Naive thymus-derived CD4-positive, alpha-beta T cell (primary cell): ENCODE measurements around the gene FGF3. TPM values are rescaled to one million over a fixed set of nuclear protein-coding genes. Genes with fewer than 3 reads are reported as not detected.

Experiments used
- ATAC-seq: fragments of 150-1000 bp; cut with Tn5 transposase; 2 replicates; pipeline ENCODE4 v1.10.0; 2021; ENCODE audit warnings: mild to moderate bottlenecking, moderate library complexity
- CTCF ChIA-PET: fragments of 350-600 bp; sonication (Branson Sonifier 250); formaldehyde crosslinking; loops from one replicate; lab custom pipeline; 2021; ENCODE audit warnings: antibody characterized with exemption; lab: Charles Lee
- POLR2A ChIA-PET: fragments of 350-600 bp; sonication (Branson Sonifier 250); formaldehyde crosslinking; loops from one replicate; lab custom pipeline; 2021; ENCODE audit warnings: antibody characterized with exemption, inconsistent platforms; lab: Charles Lee
- DNase-seq, 9 donors: peaks; one replicate each; pipeline versions ENCODE4 v3.0.0 to v3.0.0-alpha.2; 2020 to 2022; ENCODE audit warnings: mixed read lengths in 1 of 9
- H3K27ac ChIP-seq: one replicate; pipeline ENCODE4 v1.7.0; 2013; ENCODE audit warnings: mild to moderate bottlenecking, low read depth, low read length, moderate library complexity
- H3K27me3 ChIP-seq, 2 donors: one replicate each; pipeline ENCODE4 v1.7.0; 2013; ENCODE audit warnings: low read length in 2 of 2, mild to moderate bottlenecking in 2 of 2, moderate library complexity in 2 of 2; ENCODE audit not compliant: control insufficient read depth in 2 of 2, insufficient read depth in 2 of 2
- H3K36me3 ChIP-seq, 3 experiments: 1 replicate in 2 of 3; 2 replicates in 1 of 3; pipeline ENCODE4 v1.7.0; 2013; ENCODE audit warnings: low read length in 3 of 3, mild to moderate bottlenecking in 3 of 3, moderate library complexity in 1 of 3; ENCODE audit not compliant: insufficient read depth in 3 of 3, control insufficient read depth in 2 of 3
- H3K4me1 ChIP-seq, 2 donors: one replicate each; pipeline ENCODE4 v1.7.0; 2013; ENCODE audit warnings: low read length in 2 of 2, mild to moderate bottlenecking in 2 of 2, moderate library complexity in 1 of 2; ENCODE audit not compliant: control insufficient read depth in 2 of 2, insufficient read depth in 2 of 2
- H3K4me3 ChIP-seq: 2 replicates; pipeline ENCODE4 v1.7.0; 2013; ENCODE audit warnings: mild to moderate bottlenecking, low read length
- H3K9me3 ChIP-seq, 3 experiments: 1 replicate in 2 of 3; 2 replicates in 1 of 3; pipeline ENCODE4 v1.7.0; 2013; ENCODE audit warnings: low read length in 3 of 3; ENCODE audit not compliant: control insufficient read depth in 2 of 3
- H3K27ac Mint-ChIP-seq, 9 donors: one replicate each; pipeline ENCODE4 v1.8.0; 2020 to 2022; ENCODE audit warnings: mixed read lengths in 9 of 9, mild to moderate bottlenecking in 8 of 9, moderate library complexity in 5 of 9, inconsistent platforms in 2 of 9
- H3K27me3 Mint-ChIP-seq, 5 donors: one replicate each; pipeline ENCODE4 v1.8.0; 2021 to 2022; ENCODE audit warnings: mixed read lengths in 5 of 5, mild to moderate bottlenecking in 1 of 5
- H3K36me3 Mint-ChIP-seq, 5 donors: one replicate each; pipeline ENCODE4 v1.8.0; 2020 to 2022; ENCODE audit warnings: mixed read lengths in 5 of 5, mild to moderate bottlenecking in 3 of 5, inconsistent platforms in 1 of 5
- H3K4me1 Mint-ChIP-seq, 7 donors: one replicate each; pipeline ENCODE4 v1.8.0; 2020 to 2022; ENCODE audit warnings: mixed read lengths in 7 of 7, mild to moderate bottlenecking in 3 of 7, inconsistent platforms in 1 of 7
- H3K4me3 Mint-ChIP-seq, 10 donors: one replicate each; pipeline ENCODE4 v1.8.0; 2020 to 2022; ENCODE audit warnings: mild to moderate bottlenecking in 10 of 10, mixed read lengths in 10 of 10, moderate library complexity in 6 of 10, inconsistent platforms in 2 of 10
- H3K9me3 Mint-ChIP-seq, 11 donors: one replicate each; pipeline ENCODE4 v1.8.0; 2020 to 2022; ENCODE audit warnings: mixed read lengths in 11 of 11, mild to moderate bottlenecking in 4 of 11, inconsistent platforms in 1 of 11, moderate library complexity in 1 of 11
- intact Hi-C, 2 donors: fragments of 100-400 bp; cut with micrococcal nuclease; formaldehyde crosslinking; loops; one replicate each; pipeline ENCODE4 v1.15.1; 2023
- polyA plus RNA-seq, 2 donors: library from polyadenylated mRNA; unstranded; fragments of 300-500 nt; fragmentation: Illumina TruSeq; gene quantifications; one replicate each; pipeline ENCODE4 v1.2.3, GENCODE V29; 2021
- total RNA-seq, 6 experiments: library from RNA in 5 of 6; stranded (reverse) in 5 of 6; gene quantifications; 1 replicate in 5 of 6; 2 replicates in 1 of 6; pipeline ENCODE4 v1.2.3 and lab custom pipeline; 2021 to 2026

Gene FGF3
- total and polyA plus RNA-seq, 7 experiments from 2014 or later, result not detected

DNA sequence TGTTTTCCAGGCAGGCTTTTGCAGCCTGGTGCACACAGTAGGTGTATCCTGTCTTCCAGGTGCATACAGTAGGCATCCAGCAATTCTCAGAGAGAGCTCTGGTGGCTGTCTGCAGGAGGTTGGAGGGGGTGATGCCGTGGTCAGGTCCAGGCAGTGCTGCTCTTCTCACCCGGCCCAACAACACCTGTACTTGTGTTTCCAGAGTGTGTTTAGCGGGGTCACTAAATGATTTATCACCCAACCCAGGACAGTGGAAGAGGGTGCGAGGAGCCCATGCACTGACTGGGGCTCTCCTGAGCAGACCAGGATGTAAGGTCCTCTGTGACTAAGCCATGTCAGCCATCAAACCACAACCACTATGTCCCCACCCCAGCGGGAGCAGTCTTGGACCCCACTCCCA is 18.6 kb upstream of the FGF3 start:
- H3K36me3 Mint-ChIP-seq, result no peaks in the 10 kb centered on the region
- Histone ChIP-seq H3K9me3 (no peaks in the 10 kb centered on the region), H3K4me1 (no peaks in the 10 kb centered on the region), H3K27me3 (peaks cover 0 to 3% of the 10 kb centered on the region in 2 donors), H3K27ac (no peak overlapping the region), H3K4me3 (no peak overlapping the region), H3K36me3 (no peaks in the 10 kb centered on the region)
- DNase-seq (no peak), ATAC-seq (no peak)
- no peak overlapping the region for H3K27ac Mint-ChIP-seq
- ChIA-PET POLR2A (no interaction called here), CTCF (no interaction called here)
- H3K4me3 Mint-ChIP-seq, result no peak overlapping the region
- peaks cover 0 to 7% (median 0%) of the 10 kb centered on the region in 11 donors for H3K9me3 Mint-ChIP-seq
- intact Hi-C loops, result no loop called here
- H3K27me3 Mint-ChIP-seq, result peaks cover 33 to 47% (median 35%) of the 10 kb centered on the region in 5 donors
- H3K4me1 Mint-ChIP-seq, result peaks cover 0 to 10% (median 0%) of the 10 kb centered on the region in 7 donors

DNA sequence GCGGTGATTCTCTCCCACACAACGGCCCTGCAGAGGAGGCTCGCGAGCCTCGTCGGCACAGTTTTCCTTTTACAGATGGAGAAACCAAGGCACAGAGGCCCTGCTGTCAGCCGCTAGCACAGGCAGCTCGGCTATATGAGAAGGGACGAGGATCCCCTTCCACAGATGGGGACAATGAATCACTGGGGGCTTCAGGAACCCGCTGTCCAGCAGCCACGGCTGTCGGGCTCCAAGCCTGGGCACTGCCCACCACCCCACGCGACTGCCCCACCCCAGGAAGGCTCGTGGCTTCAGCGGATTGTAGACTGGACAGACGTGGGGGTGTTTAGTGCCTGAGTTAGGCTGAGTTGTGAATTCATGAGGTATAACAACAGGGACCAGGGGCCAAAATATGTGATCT is 17.2 kb upstream of the FGF3 start:
- POLR2A ChIA-PET, result no interaction called here
- Mint-ChIP-seq H3K27me3 (peaks cover 31 to 55% (median 39%) of the 10 kb centered on the region in 5 donors), H3K36me3 (no peaks in the 10 kb centered on the region)

DNA sequence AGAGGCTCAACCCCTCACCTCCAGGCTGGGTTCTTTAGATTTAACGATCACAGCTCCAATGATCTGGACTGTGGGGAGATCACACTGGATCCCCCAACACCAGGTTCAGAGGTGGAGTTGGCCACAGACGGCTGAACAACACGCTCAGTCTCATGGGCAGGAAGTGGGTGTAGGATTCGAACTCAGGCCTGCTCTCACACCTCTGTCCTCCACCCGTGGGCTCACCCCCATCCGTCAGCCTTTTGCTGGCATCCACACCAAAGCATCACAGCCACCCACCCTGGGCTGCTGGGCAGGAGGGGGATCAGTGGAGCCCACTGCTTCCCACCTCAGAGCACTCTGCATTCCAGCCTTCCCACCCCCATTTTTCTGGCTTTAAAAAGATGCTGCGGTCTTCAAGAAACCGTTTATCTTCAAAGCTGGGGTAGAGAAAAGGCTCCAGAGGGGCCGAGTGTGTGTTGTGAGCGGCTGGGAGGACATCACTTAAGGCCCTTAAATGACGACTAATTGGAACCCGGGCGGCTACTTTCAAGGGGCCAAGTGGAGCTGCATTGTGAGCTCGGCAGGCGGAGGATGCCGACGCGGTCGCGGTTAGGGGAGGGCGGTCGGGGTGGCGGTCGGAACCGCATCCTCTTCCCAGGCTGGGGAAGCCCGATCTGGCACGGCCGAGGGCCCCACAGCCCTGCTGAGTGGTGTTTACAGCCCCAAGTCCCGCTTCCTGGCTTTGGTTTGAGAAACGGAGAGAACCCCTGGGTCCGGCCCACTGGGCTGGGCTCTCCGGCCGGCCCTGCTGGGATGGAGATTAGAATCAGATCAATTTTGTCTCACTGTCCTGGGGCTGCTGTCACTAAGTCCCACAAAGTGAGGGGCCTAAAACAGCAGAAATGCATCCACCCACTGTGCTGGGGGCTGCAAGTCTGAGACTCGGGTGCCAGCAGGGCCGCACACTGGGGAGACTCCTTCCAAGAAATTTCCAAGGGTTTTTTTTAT is 15.9 kb upstream of the FGF3 start:
- ChIA-PET POLR2A (no interaction called here), CTCF (no interaction called here)
- Histone ChIP-seq H3K9me3 (no peaks in the 10 kb centered on the region), H3K4me3 (no peak overlapping the region), H3K27me3 (peaks cover 0 to 3% of the 10 kb centered on the region in 2 donors), H3K4me1 (no peaks in the 10 kb centered on the region), H3K36me3 (no peaks in the 10 kb centered on the region), H3K27ac (no peak overlapping the region)
- H3K4me3 Mint-ChIP-seq, result no peak overlapping the region
- no peaks in the 10 kb centered on the region for H3K36me3 Mint-ChIP-seq
- ATAC-seq (no peak), DNase-seq (no peak)
- peaks cover 0 to 10% (median 0%) of the 10 kb centered on the region in 7 donors for H3K4me1 Mint-ChIP-seq
- H3K27ac Mint-ChIP-seq, result no peak overlapping the region
- peaks cover 28 to 50% (median 34%) of the 10 kb centered on the region in 5 donors for H3K27me3 Mint-ChIP-seq
- H3K9me3 Mint-ChIP-seq, result peaks cover 0 to 2% (median 0%) of the 10 kb centered on the region in 11 donors
- intact Hi-C loops, result no loop called here

More for the DNA sequence above, 17.2 kb upstream of the FGF3 start:
- peaks cover 0 to 10% (median 0%) of the 10 kb centered on the region in 7 donors for H3K4me1 Mint-ChIP-seq
- CTCF ChIA-PET, result no interaction called here
- no peak overlapping the region for H3K27ac Mint-ChIP-seq
- peaks cover 0 to 4% (median 0%) of the 10 kb centered on the region in 11 donors for H3K9me3 Mint-ChIP-seq
- no peaks in the 10 kb centered on the region for H3K36me3 ChIP-seq
- intact Hi-C loops, result no loop called here
- H3K4me3 Mint-ChIP-seq, result no peak overlapping the region
- H3K27me3 ChIP-seq, result peaks cover 0 to 3% of the 10 kb centered on the region in 2 donors
- H3K9me3 ChIP-seq, result no peaks in the 10 kb centered on the region
- no peak overlapping the region for H3K27ac ChIP-seq
- ATAC-seq (no peak), DNase-seq (no peak)
- no peaks in the 10 kb centered on the region for H3K4me1 ChIP-seq
- no peak overlapping the region for H3K4me3 ChIP-seq

- ChIA-PET POLR2A (no interaction called here), CTCF (no interaction called here)
- DNase-seq (no peak), ATAC-seq (no peak)
- Histone ChIP-seq H3K36me3 (no peaks in the 10 kb centered on the region), H3K27ac (no peak overlapping the region), H3K9me3 (no peaks in the 10 kb centered on the region), H3K4me3 (no peak overlapping the region), H3K4me1 (no peaks in the 10 kb centered on the region), H3K27me3 (peaks cover 0 to 3% of the 10 kb centered on the region in 2 donors)
- Mint-ChIP-seq H3K9me3 (peaks cover 0 to 2% (median 0%) of the 10 kb centered on the region in 11 donors), H3K27me3 (peaks cover 28 to 50% (median 34%) of the 10 kb centered on the region in 5 donors), H3K27ac (no peak overlapping the region), H3K4me1 (peaks cover 0 to 10% (median 0%) of the 10 kb centered on the region in 7 donors), H3K36me3 (no peaks in the 10 kb centered on the region), H3K4me3 (no peak overlapping the region)
- intact Hi-C loops, result no loop called here
Measured at GRCh38 chr11:69834251-69834650, 15.0 kb upstream of the FGF3 start.

- no peak for DNase-seq
- Histone ChIP-seq H3K27me3 (peaks cover 0 to 3% of the 10 kb centered on the region in 2 donors), H3K4me1 (no peaks in the 10 kb centered on the region), H3K27ac (no peak overlapping the region), H3K36me3 (no peaks in the 10 kb centered on the region), H3K4me3 (no peak overlapping the region), H3K9me3 (no peaks in the 10 kb centered on the region)
- Mint-ChIP-seq H3K36me3 (no peaks in the 10 kb centered on the region), H3K27ac (no peak overlapping the region), H3K4me3 (no peak overlapping the region), H3K27me3 (peaks cover 23 to 44% (median 34%) of the 10 kb centered on the region in 5 donors), H3K9me3 (peaks cover 0 to 2% (median 0%) of the 10 kb centered on the region in 11 donors), H3K4me1 (peaks cover 0 to 10% (median 0%) of the 10 kb centered on the region in 7 donors)
- ChIA-PET POLR2A (no interaction called here), CTCF (no interaction called here)
- intact Hi-C loops, result no loop called here
- no peak for ATAC-seq
Measured at GRCh38 chr11:69832561-69833413, 13.6 kb upstream of the FGF3 start.

GRCh38 chr11:69831985-69832384 is 12.8 kb upstream of the FGF3 start:
- POLR2A ChIA-PET, result no interaction called here
- H3K36me3 ChIP-seq, result no peaks in the 10 kb centered on the region
- ATAC-seq, result no peak
- H3K9me3 ChIP-seq, result no peaks in the 10 kb centered on the region
- Mint-ChIP-seq H3K36me3 (no peaks in the 10 kb centered on the region), H3K4me3 (no peak overlapping the region), H3K4me1 (peaks cover 0 to 10% (median 0%) of the 10 kb centered on the region in 7 donors), H3K27ac (no peak overlapping the region), H3K9me3 (peaks cover 0 to 2% (median 0%) of the 10 kb centered on the region in 11 donors), H3K27me3 (peaks cover 22 to 44% (median 34%) of the 10 kb centered on the region in 5 donors)
- intact Hi-C loops, result no loop called here
- DNase-seq, result no peak
- H3K4me1 ChIP-seq, result no peaks in the 10 kb centered on the region
- no peak overlapping the region for H3K27ac ChIP-seq
- CTCF ChIA-PET, result no interaction called here
- H3K27me3 ChIP-seq, result peaks cover 0 to 3% of the 10 kb centered on the region in 2 donors
- no peak overlapping the region for H3K4me3 ChIP-seq
